ENCODE results near the gene CLHC1.

DNA sequence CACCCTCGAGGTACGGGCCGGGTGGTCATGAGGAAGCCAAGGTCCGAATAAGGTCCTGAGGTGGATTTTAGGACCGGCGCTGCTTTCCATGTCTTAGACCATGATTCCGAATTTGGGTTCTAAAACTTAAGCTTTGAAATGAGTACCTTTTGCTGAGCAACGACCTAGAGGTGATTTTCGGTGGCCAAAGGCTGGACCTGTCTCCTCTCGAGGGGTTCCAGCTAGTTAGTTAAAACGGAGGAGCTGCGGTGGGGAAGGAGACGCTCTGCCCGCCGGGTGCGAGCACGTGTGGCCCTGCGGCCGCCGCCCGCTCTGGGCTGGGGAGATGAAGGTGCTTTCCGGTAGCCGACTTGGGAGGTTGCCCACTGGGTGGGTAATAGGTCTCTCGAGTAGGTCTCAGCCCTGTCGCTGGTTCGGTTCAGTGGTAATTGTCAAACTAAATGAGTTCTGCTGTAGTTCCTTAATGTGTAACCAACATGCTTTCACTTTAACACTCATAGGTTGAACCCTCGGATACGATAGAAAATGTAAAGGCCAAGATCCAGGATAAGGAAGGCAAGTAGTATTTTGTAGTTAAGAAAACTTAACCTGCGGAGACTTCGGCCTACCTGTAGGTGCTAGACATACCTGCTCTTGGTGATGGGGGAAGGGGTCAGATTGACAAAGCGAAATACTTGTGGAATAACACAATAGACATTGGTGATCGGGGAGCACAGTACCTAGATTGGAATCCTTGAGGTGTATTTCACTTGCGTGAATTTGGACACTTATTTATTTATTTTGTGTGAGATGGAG, 967 bp upstream of the CLHC1 start:
- no peak for TF ChIP-seq EZH2phosphoT487 (IDR thresholded peaks at IDR 0.05; ENCODE audit: borderline replicate concordance, low read depth)
- TF ChIP-seq TCF12 (IDR thresholded peaks at IDR 0.05) = no peak
- no peak for TF ChIP-seq JUND (IDR thresholded peaks at IDR 0.05)
- TF ChIP-seq MXI1 (IDR thresholded peaks at IDR 0.05; ENCODE audit: low read depth, low read length) = peak; percentile 58; the same call in 1 of the 2 replicates
- TF ChIP-seq, protein P1, sequence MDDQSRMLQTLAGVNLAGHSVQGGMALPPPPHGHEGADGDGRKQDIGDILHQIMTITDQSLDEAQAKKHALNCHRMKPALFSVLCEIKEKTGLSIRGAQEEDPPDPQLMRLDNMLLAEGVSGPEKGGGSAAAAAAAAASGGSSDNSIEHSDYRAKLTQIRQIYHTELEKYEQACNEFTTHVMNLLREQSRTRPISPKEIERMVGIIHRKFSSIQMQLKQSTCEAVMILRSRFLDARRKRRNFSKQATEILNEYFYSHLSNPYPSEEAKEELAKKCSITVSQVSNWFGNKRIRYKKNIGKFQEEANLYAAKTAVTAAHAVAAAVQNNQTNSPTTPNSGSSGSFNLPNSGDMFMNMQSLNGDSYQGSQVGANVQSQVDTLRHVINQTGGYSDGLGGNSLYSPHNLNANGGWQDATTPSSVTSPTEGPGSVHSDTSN (IDR thresholded peaks at IDR 0.05) = no peak
- TF ChIP-seq RCOR1 (IDR thresholded peaks at IDR 0.05; ENCODE audit: low read length) = no peak
- TF ChIP-seq, protein P2, sequence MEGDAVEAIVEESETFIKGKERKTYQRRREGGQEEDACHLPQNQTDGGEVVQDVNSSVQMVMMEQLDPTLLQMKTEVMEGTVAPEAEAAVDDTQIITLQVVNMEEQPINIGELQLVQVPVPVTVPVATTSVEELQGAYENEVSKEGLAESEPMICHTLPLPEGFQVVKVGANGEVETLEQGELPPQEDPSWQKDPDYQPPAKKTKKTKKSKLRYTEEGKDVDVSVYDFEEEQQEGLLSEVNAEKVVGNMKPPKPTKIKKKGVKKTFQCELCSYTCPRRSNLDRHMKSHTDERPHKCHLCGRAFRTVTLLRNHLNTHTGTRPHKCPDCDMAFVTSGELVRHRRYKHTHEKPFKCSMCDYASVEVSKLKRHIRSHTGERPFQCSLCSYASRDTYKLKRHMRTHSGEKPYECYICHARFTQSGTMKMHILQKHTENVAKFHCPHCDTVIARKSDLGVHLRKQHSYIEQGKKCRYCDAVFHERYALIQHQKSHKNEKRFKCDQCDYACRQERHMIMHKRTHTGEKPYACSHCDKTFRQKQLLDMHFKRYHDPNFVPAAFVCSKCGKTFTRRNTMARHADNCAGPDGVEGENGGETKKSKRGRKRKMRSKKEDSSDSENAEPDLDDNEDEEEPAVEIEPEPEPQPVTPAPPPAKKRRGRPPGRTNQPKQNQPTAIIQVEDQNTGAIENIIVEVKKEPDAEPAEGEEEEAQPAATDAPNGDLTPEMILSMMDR (IDR thresholded peaks at IDR 0.05) = no peak
- TF ChIP-seq TAF1 (IDR thresholded peaks at IDR 0.05; ENCODE audit: borderline replicate concordance, low read depth, low read length) = no peak
- TF ChIP-seq SMC3 (IDR thresholded peaks at IDR 0.05; ENCODE audit: low read depth, low read length) = no peak
- TF ChIP-seq GATA2 (CRISPR knock-in tag; IDR thresholded peaks at IDR 0.05) = no peak

Measured in SK-N-SH (cell line).